Measurements from ENCODE around the gene RC3H2. TPM values are rescaled to one million over a fixed set of nuclear protein-coding genes. Genes with fewer than 3 reads are reported as not detected.
"Not testable (repeated sequence)": the region's sequence is repeated elsewhere in the genome, so short reads cannot be mapped to it uniquely, and the experiment has no call there.

The RC3H2 gene
- total RNA-seq, 2 experiments from 2014 or later, result 51.4 to 55.1 TPM

GRCh38 chr9:122812736-122813135 is 92.4 kb downstream of the RC3H2 start:
- Mint-ChIP-seq H3K27me3 (no peaks in the 10 kb centered on the region), H3K9me3 (no peaks in the 10 kb centered on the region), H3K4me3 (no peak overlapping the region), H3K36me3 (ENCODE audit: low read depth) (peaks cover 10% of the 10 kb centered on the region), H3K4me1 (peaks cover 32% of the 10 kb centered on the region), H3K27ac (no peak overlapping the region)
- DNase-seq, result no peak
- ChIA-PET CTCF (interaction anchor here (0.7 to 1.4 kb wide), 3 partner anchors 314 to 713 kb away, joined by 3 to 4 read pairs (median 4); no protein-coding TSS in a partner anchor), POLR2A (no interaction called here)

- H3K9me3 Mint-ChIP-seq, result peaks cover 6% of the 10 kb centered on the region
- no peak overlapping the region for H3K4me3 Mint-ChIP-seq
- H3K4me1 Mint-ChIP-seq, result peaks cover 28% of the 10 kb centered on the region
- CTCF ChIA-PET, result interaction anchor here (1.7 to 3.4 kb wide), 3 partner anchors 16 to 346 kb away, joined by 4 to 32 read pairs (median 6); no protein-coding TSS in a partner anchor
- H3K27ac Mint-ChIP-seq, result no peak overlapping the region
- peaks cover 9% of the 10 kb centered on the region for H3K36me3 Mint-ChIP-seq (ENCODE audit: low read depth)
- POLR2A ChIA-PET, result no interaction called here
- no peaks in the 10 kb centered on the region for H3K27me3 Mint-ChIP-seq
- peak; percentile 79 for DNase-seq
Measured at GRCh38 chr9:122810306-122810946, 94.7 kb downstream of the RC3H2 start.

- POLR2A ChIA-PET, result not testable (repeated sequence)
Measured at GRCh38 chr9:122809261-122809660, 95.9 kb downstream of the RC3H2 start.

GRCh38 chr9:122808141-122808540 is 97.0 kb downstream of the RC3H2 start:
- peaks cover 25% of the 10 kb centered on the region for H3K4me1 Mint-ChIP-seq
- DNase-seq, result no peak
- CTCF ChIA-PET, result interaction anchor here (0.9 to 3.4 kb wide), 6 partner anchors 20 to 709 kb away, joined by 3 to 32 read pairs (median 6); partner anchors contain the start of gene PDCL
- H3K4me3 Mint-ChIP-seq, result no peak overlapping the region
- POLR2A ChIA-PET, result interaction anchor here (1.5 to 1.9 kb wide), 2 partner anchors 8 to 344 kb away, joined by 4 to 5 read pairs; no protein-coding TSS in a partner anchor
- H3K27ac Mint-ChIP-seq, result no peak overlapping the region
- H3K36me3 Mint-ChIP-seq (ENCODE audit: low read depth), result peaks cover 5% of the 10 kb centered on the region
- H3K27me3 Mint-ChIP-seq, result no peaks in the 10 kb centered on the region
- peaks cover 6% of the 10 kb centered on the region for H3K9me3 Mint-ChIP-seq

More at GRCh38 chr9:122809261-122809660, 95.9 kb downstream of the RC3H2 start:
- DNase-seq; H3K27ac Mint-ChIP-seq; H3K36me3 Mint-ChIP-seq (ENCODE audit: low read depth); H3K9me3 Mint-ChIP-seq; H3K4me3 Mint-ChIP-seq; H3K27me3 Mint-ChIP-seq: not testable (repeated sequence)
- CTCF ChIA-PET, result interaction anchor here (0.9 to 3.4 kb wide), 5 partner anchors 311 to 710 kb away, joined by 3 to 32 read pairs (median 7); no protein-coding TSS in a partner anchor
- peaks cover 25% of the 10 kb centered on the region for H3K4me1 Mint-ChIP-seq

GRCh38 chr9:122807271-122807900 is 97.8 kb downstream of the RC3H2 start:
- Mint-ChIP-seq H3K4me3 (no peak overlapping the region), H3K27ac (no peak overlapping the region), H3K36me3 (ENCODE audit: low read depth) (peaks cover 5% of the 10 kb centered on the region), H3K4me1 (peaks cover 25% of the 10 kb centered on the region), H3K9me3 (peaks cover 6% of the 10 kb centered on the region), H3K27me3 (no peaks in the 10 kb centered on the region)
- ChIA-PET CTCF (interaction anchor here (0.7 to 2.7 kb wide), 5 partner anchors 8 to 708 kb away, joined by 3 to 13 read pairs (median 4); partner anchors contain the start of gene PDCL), POLR2A (interaction anchor here (1.4 to 1.9 kb wide), 3 partner anchors 9 to 343 kb away, joined by 3 to 5 read pairs (median 4); no protein-coding TSS in a partner anchor)
- peak; percentile 41 for DNase-seq

- CTCF ChIA-PET, result interaction anchor here (0.7 to 2.7 kb wide), 5 partner anchors 9 to 342 kb away, joined by 3 to 13 read pairs (median 3); partner anchors contain the start of gene PDCL
- peaks cover 6% of the 10 kb centered on the region for H3K9me3 Mint-ChIP-seq
- no peak overlapping the region for H3K27ac Mint-ChIP-seq
- H3K4me3 Mint-ChIP-seq, result no peak overlapping the region
- no peaks in the 10 kb centered on the region for H3K27me3 Mint-ChIP-seq
- H3K4me1 Mint-ChIP-seq, result peaks cover 25% of the 10 kb centered on the region
- POLR2A ChIA-PET, result interaction anchor here (1.4 to 1.9 kb wide), 3 partner anchors 10 to 342 kb away, joined by 3 to 5 read pairs (median 4); no protein-coding TSS in a partner anchor
- no peak for DNase-seq
- H3K36me3 Mint-ChIP-seq (ENCODE audit: low read depth), result peaks cover 5% of the 10 kb centered on the region
Measured at GRCh38 chr9:122806661-122807060, 98.5 kb downstream of the RC3H2 start.

- no peaks in the 10 kb centered on the region for H3K27me3 Mint-ChIP-seq
- no peaks in the 10 kb centered on the region for H3K9me3 Mint-ChIP-seq
- ChIA-PET CTCF (no interaction called here), POLR2A (no interaction called here)
- DNase-seq, result no peak
- H3K4me1 Mint-ChIP-seq, result no peaks in the 10 kb centered on the region
- H3K27ac Mint-ChIP-seq, result no peak within 1 kb of the TSS
- H3K4me3 Mint-ChIP-seq, result no peak within 1 kb of the TSS
- no peaks in the 10 kb centered on the region for H3K36me3 Mint-ChIP-seq (ENCODE audit: low read depth)
Measured at GRCh38 chr9:122800066-122801060, 104.8 kb downstream of the RC3H2 start, which contains the start of gene OR1K1. Gene OR1K1 (plus strand): TSS chr9:122800123. CDS start chr9:122800123, 0 bp downstream.

- ChIA-PET CTCF (no interaction called here), POLR2A (no interaction called here)
- H3K36me3 Mint-ChIP-seq (ENCODE audit: low read depth), result no peaks in the 10 kb centered on the region
- H3K9me3 Mint-ChIP-seq, result peaks cover 2% of the 10 kb centered on the region
- no peak overlapping the region for H3K27ac Mint-ChIP-seq
- no peak for DNase-seq
- no peak overlapping the region for H3K4me3 Mint-ChIP-seq
- no peaks in the 10 kb centered on the region for H3K27me3 Mint-ChIP-seq
- no peaks in the 10 kb centered on the region for H3K4me1 Mint-ChIP-seq
Measured at GRCh38 chr9:122797316-122798063, 107.7 kb downstream of the RC3H2 start.

Other genes with a start within 250 kb of the RC3H2 start
- gene OR1B1, start 247.7 kb downstream of the RC3H2 start, total RNA-seq, result not detected
- not detected for gene OR1L1, start 243.6 kb downstream of the RC3H2 start, total RNA-seq
- not detected for gene OR1L3, start 230.2 kb downstream of the RC3H2 start, total RNA-seq
- not detected for gene OR1L4, start 181.4 kb downstream of the RC3H2 start, total RNA-seq
- gene OR1L6, start 163.1 kb downstream of the RC3H2 start, total RNA-seq, result not detected
- not detected for gene OR5C1, start 116.4 kb downstream of the RC3H2 start, total RNA-seq
- gene OR1K1, start 105.2 kb downstream of the RC3H2 start, total RNA-seq, result not detected
- 10 to 100 TPM; 23.0 to 24.2 TPM for gene PDCL, start 76.8 kb downstream of the RC3H2 start, total RNA-seq
- gene ZBTB6, start 8.0 kb upstream of the RC3H2 start, total RNA-seq, result 10 to 100 TPM; 12.1 to 12.7 TPM
- 1 to 10 TPM; 8.4 to 8.5 TPM for gene ZBTB26, start 26.2 kb upstream of the RC3H2 start, total RNA-seq
- 10 to 100 TPM; 26.5 to 32.3 TPM for gene RABGAP1, start 35.7 kb upstream of the RC3H2 start, total RNA-seq
- under 1 TPM; 0.58 to 0.88 TPM for gene GPR21, start 128.3 kb upstream of the RC3H2 start, total RNA-seq

Data from activated CD4-positive, alpha-beta memory T cell treated with anti-CD3 and anti-CD28 coated beads, Interleukin-2, amount 10 ng/mL, durations not matched to agents 7 days and 5 days (primary cell).